HG03095 (cell line): Measurements from ENCODE around the gene TERC.
"Not testable (repeated sequence)": the region's sequence is repeated elsewhere in the genome, so short reads cannot be mapped to it uniquely, and the experiment has no call there.

Source experiments
- ATAC-seq: cut with Tn5 transposase; IDR thresholded peaks from one replicate; pipeline ENCODE4 v1.9.1; 2021; ENCODE audit warnings: moderate library complexity; ENCODE audit not compliant: unreplicated experiment

Gene TERC

DNA sequence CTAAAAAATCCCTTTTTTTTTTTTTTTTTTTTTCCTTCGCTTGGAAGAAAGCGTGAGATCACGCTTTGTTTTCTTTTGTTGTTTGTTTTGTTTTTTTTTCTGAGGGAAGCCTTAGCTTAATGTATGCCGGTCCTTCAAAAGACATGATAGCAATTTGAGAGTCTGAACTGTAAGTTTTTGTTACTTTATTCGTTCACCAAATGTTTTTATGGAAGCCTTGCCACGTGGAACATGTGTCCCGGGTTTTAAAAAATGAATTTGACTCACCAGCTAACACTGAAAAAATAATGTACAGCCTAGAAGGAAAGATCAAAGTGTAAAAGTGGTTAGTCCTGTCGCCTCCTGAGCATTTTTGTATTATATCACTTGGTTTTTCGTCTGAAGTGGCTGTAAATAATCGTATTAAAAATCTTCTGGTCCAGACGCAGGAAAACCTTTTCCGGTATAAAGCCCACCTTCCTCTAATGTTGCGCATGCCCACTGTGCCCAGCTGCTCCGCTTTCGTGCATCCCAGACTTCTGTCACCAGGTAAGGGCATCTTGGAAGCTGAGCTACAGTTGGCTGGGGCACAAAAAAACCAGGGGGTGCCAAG lies 7.5 kb upstream of the TERC start:
- peak; percentile 19 for ATAC-seq

DNA sequence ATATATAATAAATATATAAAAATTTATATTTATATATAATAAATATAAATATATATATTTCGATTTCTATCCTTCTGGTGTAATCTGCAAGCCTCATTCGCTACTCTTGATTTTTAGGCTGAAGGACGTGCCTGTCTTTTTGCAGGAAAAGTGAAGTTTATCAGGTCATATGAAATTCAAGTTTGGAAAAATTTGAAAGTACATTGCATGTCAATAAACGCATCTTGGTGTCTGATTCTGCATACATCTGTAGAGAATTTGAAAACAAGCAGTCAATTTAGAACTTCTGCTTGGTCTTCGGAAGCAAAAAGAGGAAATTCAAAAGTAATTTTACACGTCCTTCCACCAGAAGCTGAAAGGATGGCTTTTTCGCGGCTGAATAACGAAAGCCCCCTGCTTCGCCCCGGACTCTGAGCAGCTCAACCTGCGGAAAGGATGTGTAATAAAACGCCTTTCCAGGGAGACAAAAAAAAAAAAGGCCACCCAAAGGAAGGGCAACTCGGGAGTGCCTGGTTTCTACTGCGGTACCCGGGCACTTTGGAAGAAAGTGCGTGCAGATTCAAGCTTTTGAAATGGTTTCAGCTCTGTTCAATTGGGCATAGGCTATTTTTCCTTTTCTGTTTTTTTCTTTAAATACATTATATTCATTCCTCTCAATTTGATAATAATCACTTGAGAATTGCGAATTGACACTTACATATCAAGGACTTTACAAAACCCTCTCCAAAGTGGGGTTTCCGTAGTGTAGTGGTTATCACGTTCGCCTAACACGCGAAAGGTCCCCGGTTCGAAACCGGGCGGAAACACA lies 6.8 kb upstream of the TERC start:
- no peak for ATAC-seq

GRCh38 chr3:169769287-169770181 lies 4.7 kb upstream of the TERC start, which contains the start of gene ACTRT3:
Gene ACTRT3, minus strand, starts transcription at chr3:169769561. Its CDS starts 41 bp downstream, at chr3:169769520.
- ATAC-seq: peak; percentile 27

- ATAC-seq: peak; percentile 43
Measured at GRCh38 chr3:169764312-169764881, 463 bp downstream of the TERC start.

DNA sequence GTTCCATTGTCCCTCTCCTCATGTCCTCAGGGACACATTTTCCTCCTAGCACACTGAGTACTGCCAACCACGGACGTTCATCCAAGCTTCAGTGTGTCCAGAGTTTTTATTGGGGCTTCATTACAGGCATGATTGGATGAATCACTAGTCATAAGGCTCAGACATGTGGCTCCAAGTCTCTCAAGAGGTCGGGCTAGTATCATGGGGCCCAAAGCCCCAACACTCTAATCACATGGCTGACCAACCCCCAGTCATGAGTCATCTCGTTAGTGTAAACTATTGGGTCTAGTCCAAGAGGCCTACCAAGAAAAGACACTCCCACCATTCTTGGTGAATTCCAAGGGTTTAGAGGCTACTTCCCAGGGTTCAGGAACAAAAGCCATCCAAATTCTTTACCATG lies 4.4 kb downstream of the TERC start:
- no peak for ATAC-seq

DNA sequence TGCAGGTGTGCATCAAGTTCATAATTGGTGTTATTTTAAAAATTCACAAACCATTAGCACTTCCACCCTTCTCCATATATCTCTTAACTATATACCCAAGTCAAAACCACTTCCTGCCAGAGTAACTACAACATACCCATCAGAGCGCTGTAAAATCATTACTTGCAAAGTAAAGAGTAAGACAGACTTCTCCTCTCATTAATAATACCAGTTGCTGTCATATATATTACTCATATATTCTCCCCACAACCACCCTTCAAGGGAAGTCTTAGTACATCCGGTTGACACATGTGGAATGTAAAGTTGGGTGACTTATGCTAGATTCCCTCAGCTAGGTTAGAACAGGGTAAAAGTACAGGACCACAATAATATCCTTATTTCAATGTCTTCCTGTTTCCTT lies 5.6 kb downstream of the TERC start:
- ATAC-seq: peak; percentile 35

GRCh38 chr3:169758359-169758994 lies 6.4 kb downstream of the TERC start:
- ATAC-seq: no peak

- no peak for ATAC-seq
Measured at GRCh38 chr3:169755488-169755887, 9.4 kb downstream of the TERC start.

GRCh38 chr3:169754711-169755110 lies 10.1 kb downstream of the TERC start:
- ATAC-seq: no peak

- no peak for ATAC-seq
Measured at GRCh38 chr3:169751875-169752274, 13.0 kb downstream of the TERC start.

DNA sequence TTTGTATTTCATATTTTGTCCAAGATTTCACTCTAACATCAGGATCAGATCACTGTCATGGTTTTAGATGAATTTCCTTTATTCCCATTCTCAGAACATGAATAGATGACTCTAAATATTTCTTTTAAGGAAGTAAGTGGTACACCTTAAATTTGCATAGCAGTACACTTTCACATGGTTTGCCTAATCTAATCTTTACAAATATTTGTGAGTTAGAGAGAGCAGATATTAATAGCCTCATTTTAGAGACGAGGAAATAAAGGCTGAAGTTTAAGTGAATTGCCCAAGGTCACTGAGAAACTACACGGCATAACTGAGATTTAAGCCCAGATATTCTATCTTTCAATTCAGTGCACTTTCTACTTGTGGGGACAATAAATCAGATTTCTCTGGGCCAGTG lies 14.2 kb downstream of the TERC start:
- ATAC-seq: no peak

DNA sequence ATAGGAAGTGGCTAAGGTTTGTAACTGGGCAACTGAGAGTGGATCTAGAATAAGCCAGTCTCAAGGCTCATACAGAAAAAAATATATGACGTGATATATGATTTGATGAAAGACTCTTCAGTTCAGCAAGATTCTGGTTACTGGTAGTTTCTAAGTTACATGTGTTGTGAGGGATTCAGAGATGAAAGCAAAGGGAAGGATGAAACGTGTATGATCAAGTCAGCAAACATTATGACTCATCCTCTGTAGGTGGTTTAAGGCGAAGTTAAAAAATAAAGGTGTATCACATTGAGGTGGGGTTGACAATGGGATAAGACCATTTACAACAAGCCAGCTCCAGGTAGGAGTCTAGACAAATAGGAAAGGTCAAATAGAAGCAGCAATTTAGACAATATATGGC lies 16.2 kb downstream of the TERC start:
- no peak for ATAC-seq

DNA sequence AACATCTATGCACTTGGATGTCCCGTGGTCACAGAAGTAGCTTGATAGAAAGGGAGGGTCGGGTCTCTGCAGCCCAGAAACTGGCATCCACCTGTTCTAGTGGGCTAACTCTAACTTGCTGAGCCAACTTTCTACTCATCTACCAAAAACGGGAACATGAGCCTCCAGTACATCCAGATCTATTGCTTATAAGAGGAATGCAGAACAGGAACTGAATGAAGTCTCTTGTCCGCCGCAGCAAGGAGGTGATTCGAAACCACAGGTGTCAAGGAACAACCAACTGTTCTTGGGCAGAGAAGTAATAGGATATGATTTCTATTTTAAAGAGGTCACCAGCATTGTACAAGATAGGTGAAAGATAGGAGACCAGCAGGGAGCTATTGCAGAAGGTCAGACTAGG lies 17.9 kb downstream of the TERC start:
- ATAC-seq: no peak

GRCh38 chr3:169744366-169745054 lies 20.4 kb downstream of the TERC start:
- ATAC-seq: no peak

- ATAC-seq: no peak
Measured at GRCh38 chr3:169739067-169739466, 25.8 kb downstream of the TERC start.

GRCh38 chr3:169731857-169732256 lies 33.0 kb downstream of the TERC start:
- ATAC-seq: not testable (repeated sequence)

GRCh38 chr3:169722724-169723123 lies 42.1 kb downstream of the TERC start:
- ATAC-seq: no peak

DNA sequence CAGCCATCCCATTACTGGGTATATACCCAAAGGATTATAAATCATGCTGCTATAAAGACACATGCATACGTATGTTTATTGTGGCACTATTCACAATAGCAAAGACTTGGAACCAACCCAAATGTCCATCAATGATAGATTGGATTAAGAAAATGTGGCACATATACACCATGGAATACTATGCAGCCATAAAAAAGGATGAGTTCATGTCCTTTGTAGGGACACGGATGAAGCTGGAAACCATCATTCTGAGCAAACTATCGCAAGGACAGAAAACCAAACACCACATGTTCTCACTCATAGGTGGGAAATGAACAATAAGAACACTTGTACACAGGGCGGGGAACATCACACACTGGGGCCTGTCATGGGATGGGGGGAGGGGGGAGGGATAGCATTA lies 46.4 kb downstream of the TERC start:
- ATAC-seq: not testable (repeated sequence)
